ENCODE measurements around the gene PLCL2. TPM values are rescaled to one million over a fixed set of nuclear protein-coding genes. Genes with fewer than 3 reads are reported as not detected.

PLCL2 gene
- total and polyA plus RNA-seq, 2 experiments from 2014 or later: 1.6 to 9.7 TPM

GRCh38 chr3:17046623-17047022, 161.9 kb downstream of the PLCL2 start:
- Histone ChIP-seq H3K4me1 (ENCODE audit: insufficient read depth) (peaks cover 30% of the 10 kb centered on the region), H3K27ac (ENCODE audit: low read depth) (peak overlapping the region; percentile 16), H3K27me3 (ENCODE audit: insufficient read depth) (no peaks in the 10 kb centered on the region), H2AFZ (no peak overlapping the region), H3K4me2 (peak overlapping the region; percentile 42), H3K79me2 (replicated peaks; ENCODE audit: insufficient read depth) (no peaks in the 10 kb centered on the region), H3K36me3 (ENCODE audit: insufficient read depth) (no peaks in the 10 kb centered on the region), H4K20me1 (replicated peaks; ENCODE audit: insufficient read depth) (no peaks in the 10 kb centered on the region), H3F3A (replicated peaks; ENCODE audit: low read depth) (no peaks in the 10 kb centered on the region), H3K9me2 (ENCODE audit: insufficient read depth) (no peaks in the 10 kb centered on the region), H3K4me3 (no peak overlapping the region)
- no peak for DNase-seq (ENCODE audit: low spot score)
- Mint-ChIP-seq H3K27me3 (ENCODE audit: insufficient read depth, low read depth, poor library complexity) (no peaks in the 10 kb centered on the region), H3K9me3 (no peaks in the 10 kb centered on the region), H3K27ac (no peak overlapping the region), H3K4me1 (peaks cover 31% of the 10 kb centered on the region), H3K36me3 (ENCODE audit: low read depth) (no peaks in the 10 kb centered on the region), H3K4me3 (no peak overlapping the region; the same call in 2 of the 3 replicates)
- TF ChIP-seq POLR2AphosphoS5 (IDR thresholded peaks at IDR 0.05; ENCODE audit: low read depth): no peak
- no peak for TF ChIP-seq REST (IDR thresholded peaks at IDR 0.05; ENCODE audit: unreplicated experiment)
- no peak for TF ChIP-seq ZNF114 (CRISPR knock-in tag; IDR thresholded peaks at IDR 0.05)
- TF ChIP-seq CTCF (conservative IDR thresholded peaks at IDR 0.05; ENCODE audit: low read depth in 2 of 2): no peak
- no peak for TF ChIP-seq JUNB (IDR thresholded peaks at IDR 0.05; ENCODE audit: unreplicated experiment)
- TF ChIP-seq NANOG (IDR thresholded peaks at IDR 0.05; ENCODE audit: borderline replicate concordance): no peak
- TF ChIP-seq EZH2 (IDR thresholded peaks at IDR 0.05; ENCODE audit: low read depth, unreplicated experiment): no peak
- no peak for TF ChIP-seq ZNF462 (CRISPR knock-in tag; IDR thresholded peaks at IDR 0.05)
- TF ChIP-seq CREB1 (CRISPR knock-in tag; IDR thresholded peaks at IDR 0.05; ENCODE audit: low read depth): no peak
- no peak for TF ChIP-seq STAT1 (IDR thresholded peaks at IDR 0.05; ENCODE audit: unreplicated experiment)
- TF ChIP-seq ETS1 (IDR thresholded peaks at IDR 0.05): no peak
- TF ChIP-seq EZH2phosphoT487 (IDR thresholded peaks at IDR 0.05; ENCODE audit: unreplicated experiment): no peak
- peak; percentile 65 for ATAC-seq

All from GM23338 (cell line).